GM06990 (cell line): ENCODE results near the gene SPATA32.

Experiments
- DNase-seq: peaks from one replicate; pipeline ENCODE4 v3.0.0-alpha.2; 2011; ENCODE audit not compliant: insufficient read length; ENCODE audit errors: extremely low read depth
- H3K27me3 ChIP-seq: replicated peaks from 2 replicates; pipeline ENCODE4 v1.6.0; 2011; ENCODE audit warnings: low read length; ENCODE audit not compliant: control insufficient read depth, insufficient read depth
- H3K36me3 ChIP-seq: 2 replicates; pipeline ENCODE4 v1.5.1; 2011; ENCODE audit warnings: low read length; ENCODE audit not compliant: control insufficient read depth, insufficient read depth
- H3K4me3 ChIP-seq: replicated peaks from 2 replicates; pipeline ENCODE4 v1.5.1; 2011; ENCODE audit warnings: low read depth, mild to moderate bottlenecking, control low read depth, low read length
- CTCF ChIP-seq: IDR thresholded peaks from 2 replicates; pipeline ENCODE4 v1.5.1; 2011; ENCODE audit warnings: low read length, control low read depth, mild to moderate bottlenecking, inconsistent platforms; ENCODE audit not compliant: insufficient read depth, poor library complexity, severe bottlenecking

The SPATA32 gene

GRCh38 chr17:45261577-45262515 lies at the start of gene SPATA32:
TSS of gene SPATA32 (minus strand) at chr17:45262094. CDS start at chr17:45262016, 78 bp downstream.
- Histone ChIP-seq H3K4me3 (peak within 1 kb of the TSS; percentile 57), H3K36me3 (peaks cover 27% of the 10 kb centered on the region), H3K27me3 (no peaks in the 10 kb centered on the region)
- peak; percentile 74 for DNase-seq
- TF ChIP-seq CTCF: no peak

GRCh38 chr17:45311401-45311759 lies 49.5 kb upstream of the SPATA32 start:
- peaks cover 9% of the 10 kb centered on the region for H3K36me3 ChIP-seq
- peak; percentile 4 for TF ChIP-seq CTCF
- no peaks in the 10 kb centered on the region for H3K27me3 ChIP-seq
- no peak for DNase-seq
- peak overlapping the region; percentile 51 for H3K4me3 ChIP-seq

GRCh38 chr17:45310380-45311324 lies 48.8 kb upstream of the SPATA32 start:
- Histone ChIP-seq H3K36me3 (peaks cover 9% of the 10 kb centered on the region), H3K4me3 (no peak overlapping the region), H3K27me3 (no peaks in the 10 kb centered on the region)
- no peak for DNase-seq
- TF ChIP-seq CTCF: no peak

- peaks cover 9% of the 10 kb centered on the region for H3K36me3 ChIP-seq
- H3K4me3 ChIP-seq: no peak overlapping the region
- no peak for DNase-seq
- no peaks in the 10 kb centered on the region for H3K27me3 ChIP-seq
- no peak for TF ChIP-seq CTCF
Measured at GRCh38 chr17:45309400-45309799, 47.5 kb upstream of the SPATA32 start.

- Histone ChIP-seq H3K27me3 (no peaks in the 10 kb centered on the region), H3K4me3 (no peak overlapping the region), H3K36me3 (peaks cover 9% of the 10 kb centered on the region)
- TF ChIP-seq CTCF: no peak
- DNase-seq: no peak
Measured at GRCh38 chr17:45308840-45309239, 46.9 kb upstream of the SPATA32 start.
